ENCODE measurements around the gene ZFR2.
"Not testable (repeated sequence)": the region's sequence is repeated elsewhere in the genome, so short reads cannot be mapped to it uniquely, and the experiment has no call there.

The ZFR2 gene

DNA sequence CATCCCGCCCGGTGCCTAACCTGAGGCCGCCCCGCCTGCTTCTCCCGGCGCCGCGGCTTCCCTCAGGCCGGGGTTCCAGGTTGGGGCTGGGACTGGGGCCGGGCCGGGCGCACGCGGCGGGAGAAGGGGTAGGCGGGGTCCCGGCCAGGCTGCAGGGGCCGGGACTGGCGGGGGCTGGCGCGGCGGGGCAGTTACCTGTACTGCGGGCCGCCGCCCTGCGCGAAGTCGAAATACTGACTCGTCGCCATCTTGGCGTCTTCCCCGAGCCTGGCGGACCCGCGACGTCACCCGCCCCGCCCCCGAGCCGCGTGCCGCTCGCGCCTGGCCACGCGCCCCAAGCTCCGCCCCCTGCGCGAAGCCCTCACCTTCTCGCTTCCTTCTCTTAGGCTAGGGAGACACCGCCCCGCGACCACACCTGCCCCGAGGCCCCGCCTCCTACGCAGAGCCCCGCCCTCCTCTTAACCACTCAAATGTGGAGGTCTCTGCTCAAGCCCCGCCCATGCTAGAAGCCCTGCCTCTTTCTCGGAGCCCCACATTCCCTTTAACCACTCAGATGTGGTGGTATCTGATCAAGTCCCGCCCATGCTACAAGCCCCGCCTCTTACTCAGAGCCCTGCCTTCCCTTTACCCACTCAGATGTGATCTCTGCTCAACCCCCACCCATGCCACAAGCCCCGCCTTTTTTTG lies at the start of gene ZFR2:
ZFR2 (minus strand) TSS at position 269 of the 687 bp plus-strand sequence; CDS start at position 248, 21 bp downstream.
- DNase-seq: no peak

DNA sequence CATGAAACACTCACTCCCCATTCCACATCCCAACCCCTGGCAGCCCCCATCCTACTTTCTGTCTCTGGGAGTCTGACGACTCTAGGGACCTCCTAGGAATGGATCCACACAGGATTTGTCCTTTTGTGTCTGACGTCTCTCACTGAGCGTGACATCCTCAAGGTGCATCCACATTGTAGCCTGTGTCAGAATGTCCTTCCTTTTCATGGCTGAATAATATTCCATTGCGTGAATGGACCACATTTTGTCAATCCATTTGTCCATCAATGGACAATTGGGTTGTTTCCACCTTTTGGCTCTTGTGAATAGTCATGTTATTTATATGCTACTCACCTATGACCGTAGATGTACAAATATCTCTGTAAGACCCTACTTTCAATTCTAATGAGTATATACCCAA lies 47.2 kb upstream of the ZFR2 start:
- no peak for DNase-seq

DNA sequence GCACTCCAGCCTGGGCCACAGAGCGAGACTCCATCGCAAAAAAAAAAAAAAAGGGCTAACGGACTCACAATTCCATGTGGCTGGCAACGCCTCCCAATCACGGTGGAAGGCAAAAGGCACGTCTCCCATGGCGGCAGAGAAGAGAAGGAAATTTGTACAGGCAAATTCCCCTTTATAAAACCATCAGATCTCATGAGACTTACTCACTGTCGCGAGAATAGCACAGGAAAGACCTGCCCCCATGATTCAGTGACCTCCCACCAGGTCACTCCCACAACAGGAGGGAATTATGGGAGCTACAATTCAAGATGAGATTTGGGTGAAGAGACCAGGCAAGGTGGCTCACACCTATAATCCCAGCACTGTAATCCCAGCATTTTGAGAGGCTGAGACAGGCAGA lies 45.4 kb upstream of the ZFR2 start:
- DNase-seq: no peak

DNA sequence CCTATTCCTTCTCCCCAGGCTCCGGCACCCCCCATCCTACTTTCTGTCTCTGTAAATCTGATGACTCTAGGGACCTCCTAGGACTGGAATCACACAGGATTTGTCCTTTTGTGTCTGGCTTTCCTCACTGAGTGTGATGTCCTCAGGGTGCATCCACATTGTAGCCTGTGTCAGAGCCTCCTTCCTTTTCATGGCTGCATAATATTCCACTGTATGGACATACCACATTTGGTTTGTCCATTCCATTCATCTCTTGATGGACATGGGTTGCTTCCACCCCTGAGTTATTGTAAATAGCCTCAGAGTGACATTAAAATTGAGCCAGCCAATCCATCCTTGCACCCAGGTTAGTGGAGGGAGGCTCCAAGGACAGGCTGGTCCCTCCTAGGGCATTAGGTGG lies 41.3 kb upstream of the ZFR2 start:
- DNase-seq: no peak

DNA sequence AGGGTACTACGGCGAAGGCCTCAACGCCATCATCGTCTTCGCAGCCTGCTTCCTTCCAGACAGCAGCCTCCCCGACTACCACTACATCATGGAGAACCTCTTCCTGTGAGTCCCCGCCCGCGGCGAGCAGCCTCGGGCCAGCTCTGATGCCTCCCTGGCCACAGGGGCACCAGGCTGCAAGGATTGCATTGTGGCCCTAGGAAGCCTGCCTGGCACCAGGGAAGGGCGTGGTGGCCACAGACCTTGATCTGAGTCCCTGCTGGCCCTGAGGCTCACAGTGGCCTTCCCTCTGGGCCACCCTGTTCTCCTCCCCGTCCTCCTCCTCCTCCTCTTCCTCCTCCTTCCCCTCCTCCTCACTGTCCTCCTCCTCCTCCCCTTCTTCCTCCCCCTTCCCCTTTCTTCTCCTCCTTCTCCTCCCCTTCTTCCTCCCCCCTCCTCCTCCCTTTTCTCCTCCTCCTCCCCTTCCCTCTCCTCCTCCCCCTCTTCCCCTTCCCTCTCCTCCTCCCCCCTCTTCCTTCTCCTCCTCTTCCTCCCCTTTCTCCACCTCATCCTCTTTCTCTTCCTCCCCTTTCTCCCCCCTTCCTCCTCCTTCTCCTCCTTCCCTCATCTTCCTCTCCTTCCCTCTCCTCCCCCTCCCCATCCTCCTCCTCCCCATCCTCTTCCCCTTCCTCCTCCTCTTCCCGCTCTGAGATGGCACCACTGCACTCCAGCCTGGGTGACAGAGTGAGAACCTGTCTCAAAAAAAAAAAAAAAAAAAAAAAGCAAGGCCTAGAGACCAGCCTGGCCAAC lies 39.6 kb upstream of the ZFR2 start:
- DNase-seq: no peak

DNA sequence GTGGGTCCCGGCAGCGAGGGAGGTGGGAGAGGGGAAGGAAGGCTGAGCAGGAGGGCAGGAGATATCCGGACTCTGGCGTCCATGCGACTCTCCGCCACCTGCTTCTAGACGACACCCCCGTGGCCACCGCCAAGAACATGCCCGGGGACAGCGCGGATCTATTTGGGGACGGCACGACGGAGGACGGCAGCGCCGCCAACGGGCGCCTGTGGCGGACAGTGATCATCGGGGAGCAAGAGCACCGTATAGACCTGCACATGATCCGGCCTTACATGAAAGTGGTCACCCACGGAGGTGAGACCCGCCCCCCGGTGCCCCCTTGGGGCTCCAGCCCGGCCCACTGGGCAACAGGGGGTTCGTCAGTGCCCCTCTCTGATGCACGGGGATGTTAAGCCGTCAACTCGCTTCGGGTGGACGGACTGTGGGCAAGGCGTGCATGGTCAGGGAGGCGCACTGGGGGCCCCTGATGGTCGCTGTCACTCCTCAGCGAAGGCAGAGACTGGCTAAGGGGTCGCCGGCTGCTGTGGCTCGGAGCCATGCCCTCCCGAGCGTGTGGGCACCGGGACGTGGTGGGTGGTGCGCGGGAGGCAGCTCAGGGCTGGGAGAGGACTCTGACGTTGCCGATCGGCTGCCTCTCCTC lies 38.9 kb upstream of the ZFR2 start:
- no peak for DNase-seq

DNA sequence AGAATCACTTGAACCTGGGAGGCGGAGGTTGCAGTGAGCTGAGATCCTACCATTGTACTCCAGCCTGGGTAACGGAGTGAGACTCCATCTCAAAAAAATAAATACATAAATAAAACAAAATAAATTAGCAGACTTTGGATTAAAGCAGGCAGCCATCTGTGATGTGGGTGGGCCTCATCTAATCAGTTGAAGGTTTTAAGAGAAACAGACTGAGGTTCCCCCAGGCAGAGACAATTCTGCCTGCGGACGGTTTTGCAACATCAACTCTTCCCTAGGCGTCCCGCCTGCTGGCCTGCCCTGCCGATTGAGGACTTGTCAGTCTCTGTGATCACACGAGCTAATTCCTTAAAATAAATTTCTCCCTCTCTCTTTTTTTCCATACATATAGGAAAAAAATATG lies 35.4 kb upstream of the ZFR2 start:
- DNase-seq: no peak

DNA sequence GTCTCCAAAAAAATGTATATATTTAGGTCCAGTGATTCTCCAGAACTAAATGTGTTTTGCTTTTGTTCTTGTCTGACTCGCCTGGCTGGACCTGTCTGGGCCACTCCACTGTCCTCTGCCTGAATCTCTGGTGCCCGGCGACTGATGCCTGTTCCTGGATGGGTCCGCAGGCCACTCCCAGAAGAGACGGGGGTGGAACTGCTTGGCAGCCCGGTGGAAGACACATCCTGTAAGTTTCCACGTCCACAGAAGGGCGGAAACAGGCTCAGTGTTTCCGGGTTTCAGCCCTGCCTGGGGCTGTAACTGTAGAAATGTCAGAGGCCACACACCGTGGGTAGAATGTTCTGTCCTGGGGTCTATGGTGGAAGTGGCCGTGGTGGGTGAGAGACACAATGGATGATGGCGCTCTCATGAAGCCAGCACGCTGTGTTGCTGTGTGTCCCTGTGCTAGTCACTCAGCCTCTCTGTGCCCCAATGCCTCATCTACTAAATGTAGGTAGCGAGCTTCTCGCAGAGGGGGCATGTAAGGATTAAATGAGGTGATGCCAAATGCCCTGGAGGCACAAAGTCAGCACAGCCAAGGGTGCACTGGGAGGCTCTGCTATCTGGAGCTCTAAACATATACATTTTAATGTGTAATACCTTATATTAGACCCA lies 33.6 kb upstream of the ZFR2 start:
- no peak for DNase-seq

DNA sequence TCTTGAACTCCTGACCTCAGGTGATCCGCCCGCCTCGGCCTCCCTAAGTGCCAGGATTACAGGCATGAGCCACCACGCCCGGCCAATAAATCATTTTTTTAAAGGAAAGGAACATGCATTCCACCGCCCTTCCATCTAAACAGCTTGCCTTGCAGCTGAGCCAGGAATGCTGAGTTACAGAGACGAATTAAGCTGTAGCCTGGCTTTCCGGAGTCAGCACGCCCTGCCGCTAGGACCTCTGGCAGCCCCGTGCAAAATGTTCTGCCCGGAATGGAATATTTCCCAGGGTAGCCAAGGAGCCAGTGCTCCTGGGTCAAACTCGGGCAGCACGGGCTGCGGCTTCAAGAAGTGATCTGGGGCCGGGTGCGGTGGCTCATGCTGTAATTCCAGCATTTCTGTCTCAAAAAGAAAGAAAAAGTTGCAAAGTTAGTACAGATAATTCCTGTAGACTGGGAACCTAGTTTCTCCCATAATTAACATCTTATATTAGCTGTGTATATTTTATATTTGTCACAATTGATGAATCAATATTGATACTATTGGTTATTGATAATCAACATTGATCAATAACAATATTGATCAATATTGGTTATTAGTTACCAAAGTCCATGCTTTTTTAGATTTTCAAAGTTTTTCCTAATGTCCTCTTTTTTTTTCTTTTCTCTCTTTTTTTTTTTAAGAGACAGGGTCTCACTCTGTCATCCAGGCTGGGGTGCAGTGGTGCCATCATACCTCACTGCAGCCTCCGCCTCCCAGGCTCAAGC lies 30.9 kb upstream of the ZFR2 start:
- DNase-seq: no peak

DNA sequence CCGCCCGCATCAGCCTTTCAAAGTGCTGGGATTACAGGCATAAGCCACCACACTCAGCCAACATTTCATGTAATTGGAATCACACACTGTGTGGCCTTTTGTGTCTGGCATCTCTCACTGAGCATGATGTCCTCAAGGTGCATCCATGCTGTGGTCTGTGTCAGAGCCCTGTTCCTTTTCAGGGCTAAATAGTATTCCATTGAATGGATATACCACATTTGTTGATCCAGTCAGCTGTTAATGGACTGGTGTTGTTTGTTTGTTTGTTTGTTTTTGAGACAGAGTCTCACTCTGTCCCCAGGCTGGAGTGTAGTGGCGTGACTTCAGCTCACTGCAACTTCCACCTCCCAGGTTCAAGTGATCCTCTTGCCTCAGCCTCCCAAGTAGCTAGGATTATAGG lies 29.6 kb upstream of the ZFR2 start:
- no peak for DNase-seq

DNA sequence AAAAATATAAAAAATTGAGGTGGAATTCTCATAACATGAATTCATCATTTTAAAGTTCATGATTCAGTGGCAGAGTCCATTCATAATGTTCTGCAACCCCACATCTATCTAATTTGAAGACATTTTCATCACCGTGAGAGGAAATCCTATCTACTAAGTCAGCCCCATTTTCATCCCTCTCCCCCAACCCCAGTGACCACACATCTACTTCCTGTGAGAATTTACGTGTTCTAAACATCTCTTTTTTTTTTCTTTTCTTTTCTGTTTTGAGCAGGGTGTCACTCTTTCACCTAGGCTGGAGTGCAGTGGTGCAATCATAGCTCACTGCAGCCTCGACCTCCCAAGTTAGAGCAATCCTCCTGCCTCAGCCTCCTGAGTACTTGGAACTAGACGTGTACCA lies 29.1 kb upstream of the ZFR2 start:
- no peak for DNase-seq

DNA sequence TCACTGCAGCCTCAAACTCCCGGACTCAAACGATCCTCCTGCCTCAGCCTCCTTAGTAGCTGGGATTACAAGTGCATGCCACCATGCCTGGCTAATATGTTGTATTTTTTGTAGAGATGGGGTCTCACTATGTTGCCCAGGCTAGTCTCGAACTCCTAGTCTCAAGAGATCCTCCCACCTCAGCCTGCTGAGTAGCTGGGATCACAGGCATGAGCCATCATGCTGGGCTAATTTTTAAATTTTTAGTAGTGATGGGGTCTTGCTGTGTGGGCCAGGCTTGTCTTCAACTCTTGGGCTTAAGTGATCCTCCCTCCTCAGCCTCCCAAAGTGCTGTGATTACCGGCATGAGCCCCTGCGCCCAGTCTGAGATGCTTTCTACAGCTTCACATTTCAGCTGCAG lies 26.9 kb upstream of the ZFR2 start:
- DNase-seq: no peak

DNA sequence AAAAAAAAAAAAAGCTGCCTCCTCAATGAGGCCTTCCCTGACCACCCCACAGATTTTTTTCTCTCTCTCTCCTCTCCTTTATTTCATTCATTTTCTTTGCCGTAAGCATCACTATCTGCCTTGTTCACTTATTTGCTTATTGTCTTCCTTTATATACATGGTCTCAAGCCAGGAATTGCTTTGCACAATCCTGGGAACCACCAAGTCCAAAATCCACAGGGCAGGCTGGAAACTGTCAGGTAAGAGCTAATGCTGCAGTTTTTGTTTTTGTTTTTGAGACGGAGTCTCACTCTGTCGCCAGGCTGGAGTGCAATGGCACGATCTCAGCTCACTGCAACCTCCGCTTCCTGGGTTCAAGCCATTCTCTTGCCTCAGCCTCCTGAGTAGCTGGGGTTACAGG lies 26.1 kb upstream of the ZFR2 start:
- not testable (repeated sequence) for DNase-seq

DNA sequence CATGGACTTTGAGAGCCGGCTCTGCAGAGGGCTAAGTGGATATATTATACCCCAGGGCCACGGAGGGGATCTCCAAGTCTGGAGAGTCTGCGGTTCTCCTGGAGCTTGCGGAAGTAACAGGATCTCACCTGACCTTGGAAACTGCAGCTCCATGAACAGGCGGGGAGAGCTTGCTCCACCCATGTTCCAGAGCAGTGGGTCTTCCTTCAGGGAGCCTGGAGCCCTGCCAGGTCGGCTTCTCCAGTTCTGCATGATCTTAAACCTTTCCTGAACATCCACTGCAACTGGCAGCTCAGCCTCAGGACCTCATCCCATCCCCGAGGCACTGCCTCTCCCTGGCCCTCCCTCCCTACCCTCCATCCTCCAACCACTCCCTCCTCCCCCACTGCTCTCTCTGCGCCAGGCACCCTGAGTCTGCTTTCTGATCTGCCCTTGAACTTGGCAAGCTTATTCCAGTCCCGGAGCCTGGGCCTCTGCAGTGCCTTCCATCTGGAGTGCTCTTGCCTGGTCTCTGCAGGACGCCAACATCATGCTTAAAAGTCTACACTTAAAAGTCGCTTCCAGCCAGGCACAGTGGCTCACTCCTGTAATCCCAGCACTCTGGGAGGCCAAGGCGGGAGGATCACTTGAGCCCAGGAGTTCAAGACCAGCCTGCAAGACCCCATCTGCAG lies 24.8 kb upstream of the ZFR2 start:
- no peak for DNase-seq

DNA sequence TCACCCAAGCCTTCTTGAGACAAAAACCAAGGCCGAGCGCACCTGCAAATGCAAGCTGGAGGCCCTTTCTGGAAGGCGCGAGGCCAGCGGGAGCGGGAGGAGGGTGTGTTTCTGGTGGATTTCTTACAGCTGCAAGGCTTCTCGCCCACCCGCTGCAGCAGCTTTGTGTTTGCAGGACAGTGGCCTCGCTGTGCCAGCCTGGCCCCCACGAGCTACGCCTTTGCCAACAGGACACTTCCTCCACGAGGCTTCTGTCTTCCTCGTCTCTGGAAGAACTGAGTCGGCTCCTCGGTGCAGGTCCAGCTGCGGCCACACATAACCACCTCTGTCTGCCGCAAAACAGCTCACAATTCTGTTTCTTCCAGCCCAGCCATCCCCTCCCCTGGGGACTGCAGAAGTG lies 21.8 kb upstream of the ZFR2 start:
- no peak for DNase-seq

DNA sequence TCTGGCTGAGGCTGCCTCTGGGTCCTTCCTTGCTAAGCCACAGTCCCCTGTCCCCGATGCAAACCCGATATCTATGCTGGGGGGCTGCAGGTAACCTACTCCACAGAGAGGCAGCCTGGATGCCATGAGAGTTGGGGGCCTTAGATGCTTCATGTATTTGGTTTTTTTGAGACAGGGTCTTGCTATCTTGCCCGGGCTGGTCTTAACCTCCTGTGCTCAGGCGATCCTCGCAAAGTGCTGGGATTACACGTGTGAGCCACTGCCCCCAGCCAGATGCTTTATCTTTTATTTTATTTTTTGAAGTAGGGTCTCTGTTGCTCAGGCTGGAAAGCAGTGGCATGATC lies 13.2 kb upstream of the ZFR2 start:
- DNase-seq: no peak

DNA sequence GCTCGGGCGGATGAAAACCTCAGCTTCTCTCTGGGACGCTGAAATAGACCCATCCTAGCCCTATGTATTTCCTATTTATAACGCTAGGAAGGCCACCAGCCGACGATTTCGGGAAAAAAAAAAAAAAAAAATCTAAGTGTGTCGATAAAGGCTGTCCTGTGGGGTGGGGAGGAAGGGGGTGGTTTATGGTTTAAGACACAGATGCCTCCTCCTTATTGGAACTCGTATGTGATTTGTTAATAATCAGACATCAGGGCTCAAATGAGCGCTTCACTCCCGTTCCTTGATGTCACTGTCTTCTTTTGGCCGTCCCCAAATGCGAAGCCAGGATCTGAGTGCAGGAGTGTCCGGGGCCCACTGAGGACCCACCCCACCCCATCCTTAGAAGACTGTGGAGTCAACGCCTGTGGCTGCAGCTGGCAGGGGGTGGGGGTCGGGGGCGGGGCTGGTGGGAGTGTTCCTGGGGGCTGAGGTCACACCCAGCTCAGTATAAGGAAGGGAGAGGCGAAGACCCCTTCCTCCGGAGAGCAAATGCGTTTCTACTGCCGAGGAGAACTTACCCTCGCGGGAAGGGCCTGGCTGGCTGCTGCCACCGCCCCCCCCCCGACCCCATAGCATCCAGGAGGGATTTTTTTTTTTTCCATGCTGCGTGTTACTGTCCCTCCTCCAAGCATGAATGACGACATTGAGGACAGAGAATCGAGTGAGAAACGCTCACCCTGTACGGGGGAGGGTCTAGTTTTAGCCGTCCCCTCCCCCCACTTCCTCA lies 12.6 kb upstream of the ZFR2 start:
- peak; percentile 45 for DNase-seq

DNA sequence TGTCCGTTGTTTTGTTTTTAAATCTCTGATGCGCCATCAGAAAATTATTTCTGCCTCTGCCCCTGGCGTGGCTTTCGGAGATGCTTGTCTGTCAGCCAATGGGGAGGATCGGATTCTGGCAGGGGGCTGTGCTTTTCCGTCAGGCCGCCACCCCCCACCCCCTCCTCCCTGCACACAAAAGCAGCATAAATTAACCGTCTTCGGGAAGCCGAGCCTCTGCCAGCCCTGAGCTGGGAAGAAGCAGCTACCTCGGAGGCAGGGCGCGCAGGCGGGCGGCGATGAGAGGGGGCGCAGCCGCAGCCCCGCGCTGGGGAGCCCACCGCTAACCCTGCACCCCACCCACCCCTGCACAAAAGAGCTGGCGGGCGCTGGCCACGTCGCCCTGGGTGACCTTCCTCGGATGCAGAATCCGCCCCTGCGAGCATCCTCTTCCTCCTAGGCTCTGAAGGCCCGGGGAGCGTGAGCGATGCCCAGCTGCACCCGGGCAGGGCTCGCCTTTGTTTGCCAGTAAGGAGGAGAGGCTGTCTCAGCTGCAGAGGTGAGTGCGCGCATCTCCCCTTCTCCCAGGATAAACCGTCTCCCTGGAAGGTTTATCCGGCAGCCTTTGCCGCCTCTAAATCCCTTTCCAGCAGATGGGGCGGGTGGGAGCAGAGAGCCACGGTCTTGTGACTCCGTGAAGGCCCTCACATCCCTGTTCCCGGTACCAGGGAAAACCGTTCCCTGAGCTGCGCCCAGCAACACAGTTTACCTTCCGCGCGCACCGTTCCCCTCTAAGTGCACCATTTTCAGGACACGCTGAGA lies 11.8 kb upstream of the ZFR2 start, which contains the start of gene ATCAY:
ATCAY (plus strand) TSS at position 215 of the 801 bp plus-strand sequence. CDS start 5,083 bp downstream, outside the sequence.
- DNase-seq: peak; percentile 89

DNA sequence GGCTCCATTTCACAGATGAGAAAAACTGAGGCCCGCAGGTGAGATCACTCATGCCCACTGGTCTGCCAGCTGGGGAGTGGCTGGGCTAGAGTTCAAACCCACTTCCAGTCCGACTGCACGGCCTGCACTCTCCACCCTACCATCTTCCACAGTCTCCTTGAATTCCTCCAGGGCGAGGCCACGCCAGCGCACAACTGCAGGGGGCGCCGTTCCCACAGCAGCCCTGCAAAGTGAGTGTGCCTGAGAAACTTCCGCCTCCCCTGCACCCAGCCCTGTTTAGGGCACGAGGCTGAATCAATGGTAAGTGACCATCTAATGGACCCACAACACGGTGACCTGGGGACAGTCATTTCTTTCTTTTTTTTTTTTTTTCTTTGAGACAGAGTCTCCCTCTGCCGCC lies 10.8 kb upstream of the ZFR2 start:
- no peak for DNase-seq

DNA sequence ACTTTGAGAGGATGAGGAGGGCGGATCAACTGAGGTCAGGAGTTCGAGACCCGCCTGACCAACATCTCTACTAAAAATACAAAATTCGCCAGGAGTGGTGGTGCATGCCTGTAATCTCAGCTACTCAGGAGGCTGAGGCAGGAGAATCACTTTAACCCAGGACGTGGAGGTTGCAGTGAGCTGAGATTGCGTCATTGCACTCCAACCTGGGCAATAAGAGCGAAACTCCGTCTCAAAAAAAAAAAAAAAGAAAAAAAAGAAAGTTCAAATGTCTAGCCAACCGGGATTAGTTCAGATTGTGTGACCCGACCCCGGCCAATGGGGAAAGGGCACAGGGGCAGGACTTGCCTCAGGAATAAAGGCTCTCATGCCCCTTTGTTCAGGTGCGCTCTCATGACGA lies 5.9 kb upstream of the ZFR2 start:
- DNase-seq: not testable (repeated sequence)

DNA sequence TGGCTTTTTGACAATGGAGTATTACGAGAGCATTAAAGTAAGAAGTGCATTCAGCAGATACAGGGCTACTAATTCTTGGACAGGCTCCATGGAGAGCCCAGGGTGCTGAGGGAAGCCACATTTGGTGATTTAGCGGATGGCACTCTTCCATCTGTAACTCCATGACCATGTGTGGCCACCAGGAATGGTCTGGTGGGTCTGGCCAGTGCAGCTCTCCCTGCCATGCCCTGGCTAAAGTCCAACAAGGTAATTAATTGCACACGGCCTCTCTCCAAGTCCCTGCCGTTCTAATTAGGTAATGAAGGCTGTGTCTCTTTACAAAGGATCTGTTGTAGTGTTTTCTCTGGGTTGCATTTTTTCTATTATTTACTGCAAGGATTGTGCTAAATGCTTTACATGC lies 4.3 kb upstream of the ZFR2 start:
- no peak for DNase-seq
